Hepatic stellate cell (primary cell): ENCODE data around the gene C12orf56.
A peak's percentile ranks its signal among the peaks of the same experiment; 100 is the strongest.

Experiments
- DNase-seq: peaks from one replicate; pipeline ENCODE4 v3.0.0; 2011; ENCODE audit warnings: low spot score

C12orf56 gene

GRCh38 chr12:64390275-64390851, at the start of gene C12orf56:
Gene C12orf56, minus strand, starts transcription at chr12:64390758. Its CDS starts 193 bp downstream, at chr12:64390565.
- peak; percentile 36 for DNase-seq

GRCh38 chr12:64440100-64440499, 49.5 kb upstream of the C12orf56 start:
- no peak for DNase-seq

GRCh38 chr12:64433915-64434314, 43.4 kb upstream of the C12orf56 start:
- no peak for DNase-seq

GRCh38 chr12:64431791-64432190, 41.2 kb upstream of the C12orf56 start:
- DNase-seq, result no peak

- no peak for DNase-seq
These were observed 40.3 kb upstream of the C12orf56 start for GRCh38 chr12:64430886-64431285.

GRCh38 chr12:64428956-64429355, 38.4 kb upstream of the C12orf56 start:
- DNase-seq, result no peak

GRCh38 chr12:64427988-64428387, 37.4 kb upstream of the C12orf56 start:
- no peak for DNase-seq

- no peak for DNase-seq
These were observed 29.1 kb upstream of the C12orf56 start for GRCh38 chr12:64419696-64420095.

GRCh38 chr12:64418209-64418608, 27.7 kb upstream of the C12orf56 start:
- no peak for DNase-seq

GRCh38 chr12:64413884-64414283, 23.3 kb upstream of the C12orf56 start:
- DNase-seq, result no peak

- DNase-seq, result no peak
These were observed 21.9 kb upstream of the C12orf56 start for GRCh38 chr12:64412459-64412858.

- DNase-seq, result no peak
These were observed 20.9 kb upstream of the C12orf56 start for GRCh38 chr12:64411427-64411826.

GRCh38 chr12:64407342-64408223, 17.0 kb upstream of the C12orf56 start:
- DNase-seq, result no peak

- DNase-seq, result peak; percentile 78
These were observed 14.1 kb upstream of the C12orf56 start for GRCh38 chr12:64404470-64405256.

GRCh38 chr12:64403707-64404469, 13.3 kb upstream of the C12orf56 start, which contains the start of gene XPOT:
Gene XPOT, plus strand, starts transcription at chr12:64404392. Its CDS starts 5,644 bp downstream, at chr12:64410036.
- DNase-seq, result peak; percentile 94

- no peak for DNase-seq
These were observed 11.6 kb upstream of the C12orf56 start for GRCh38 chr12:64402181-64402580.

GRCh38 chr12:64400041-64400440, 9.5 kb upstream of the C12orf56 start:
- peak; percentile 43 for DNase-seq

GRCh38 chr12:64395739-64396138, 5.2 kb upstream of the C12orf56 start:
- DNase-seq, result no peak

- DNase-seq, result peak; percentile 38
These were observed 1.7 kb upstream of the C12orf56 start for GRCh38 chr12:64392221-64392620.

GRCh38 chr12:64389154-64389553, 1.4 kb downstream of the C12orf56 start:
- DNase-seq, result no peak

- DNase-seq, result no peak
These were observed 3.3 kb downstream of the C12orf56 start for GRCh38 chr12:64387197-64387816.
